H1 (cell line): ENCODE data around the gene GPR39. TPM values are rescaled to one million over a fixed set of nuclear protein-coding genes. Genes with fewer than 3 reads are reported as not detected.

ENCODE experiments used
- CTCF ChIA-PET: fragments of 300-600 bp; sonication (Branson Sonifier 250); formaldehyde crosslinking; loops from one replicate; lab custom pipeline; 2021; ENCODE audit not compliant: partially characterized antibody; lab: Charles Lee
- POLR2A ChIA-PET: fragments of 300-600 bp; sonication (Branson Sonifier 250); formaldehyde crosslinking; loops from one replicate; lab custom pipeline; 2021; ENCODE audit warnings: inconsistent platforms; ENCODE audit not compliant: partially characterized antibody; lab: Charles Lee
- DNase-seq, 2 experiments: peaks; one replicate each; pipeline versions ENCODE4 v3.0.0 to v3.0.0-alpha.2; 2010 to 2022; ENCODE audit warnings: low spot score in 2 of 2, low read depth in 1 of 2, mixed read lengths in 1 of 2
- FAIRE-seq: peaks from 2 replicates; lab custom pipeline; 2011; peaks lifted over from hg19 to GRCh38; lab: Jason Lieb, UNC
- H2AFZ ChIP-seq: 2 replicates; pipeline ENCODE4 v1.8.1; 2012; ENCODE audit warnings: low read length, inconsistent platforms
- H2AK5ac ChIP-seq: 2 replicates; pipeline ENCODE4 v1.6.1; 2013; ENCODE audit warnings: low read depth, low read length
- H2BK120ac ChIP-seq: replicated peaks from 2 replicates; pipeline ENCODE3; 2013; ENCODE audit warnings: low read depth, low read length, inconsistent platforms
- H2BK12ac ChIP-seq: 2 replicates; pipeline ENCODE4 v1.6.1; 2013; ENCODE audit warnings: low read depth, low read length
- H2BK15ac ChIP-seq: 2 replicates; pipeline ENCODE4 v1.6.1; 2013; ENCODE audit warnings: low read length
- H2BK20ac ChIP-seq: 2 replicates; pipeline ENCODE4 v1.6.1; 2013; ENCODE audit warnings: low read length
- H2BK5ac ChIP-seq: 2 replicates; pipeline ENCODE4 v1.6.1; 2013; ENCODE audit warnings: low read depth, low read length
- H3K14ac ChIP-seq: 2 replicates; pipeline ENCODE4 v1.6.1; 2013; ENCODE audit warnings: inconsistent platforms; ENCODE audit not compliant: insufficient read length
- H3K18ac ChIP-seq: 2 replicates; pipeline ENCODE4 v1.6.1; 2013; ENCODE audit warnings: low read length; ENCODE audit errors: extremely low read depth
- H3K23ac ChIP-seq: 2 replicates; pipeline ENCODE4 v1.6.1; 2013; ENCODE audit warnings: inconsistent platforms; ENCODE audit not compliant: insufficient read length
- H3K23me2 ChIP-seq: 2 replicates; pipeline ENCODE4 v1.6.1; 2013; ENCODE audit warnings: low read depth, low read length
- H3K27ac ChIP-seq: 2 replicates; pipeline ENCODE4 v1.6.1; 2011; ENCODE audit warnings: low read depth, low read length, inconsistent platforms
- H3K27me3 ChIP-seq, 4 experiments: replicated peaks in 1 of 4; 1 replicate in 1 of 4; 2 replicates in 3 of 4; pipeline versions ENCODE4 v1.6.1 to v1.8.1; 2011 to 2013; ENCODE audit warnings: low read length in 3 of 4, mild to moderate bottlenecking in 3 of 4, inconsistent platforms in 2 of 4, mixed read lengths in 2 of 4, moderate library complexity in 1 of 4; ENCODE audit not compliant: control insufficient read depth in 3 of 4, insufficient read depth in 3 of 4; ENCODE audit errors: extremely low read depth in 1 of 4
- H3K36me3 ChIP-seq, 4 experiments: 2 replicates each; pipeline versions ENCODE4 v1.6.1 to v1.8.1; 2011 to 2013; ENCODE audit warnings: mild to moderate bottlenecking in 4 of 4, low read length in 3 of 4, moderate library complexity in 2 of 4, control low read depth in 1 of 4, inconsistent platforms in 1 of 4; ENCODE audit not compliant: insufficient read depth in 4 of 4, control insufficient read depth in 2 of 4
- H3K4ac ChIP-seq: replicated peaks from 2 replicates; pipeline ENCODE3; 2013; ENCODE audit warnings: low read length, low read depth, mixed read lengths, inconsistent platforms; ENCODE audit not compliant: insufficient read length
- H3K4me1 ChIP-seq, 4 experiments: replicated peaks in 1 of 4; 1 replicate in 1 of 4; 2 replicates in 3 of 4; pipeline versions ENCODE4 v1.6.1 to v1.8.1; 2011 to 2013; ENCODE audit warnings: low read length in 3 of 4, inconsistent platforms in 2 of 4, mixed read lengths in 1 of 4; ENCODE audit not compliant: insufficient read depth in 4 of 4, control insufficient read depth in 3 of 4
- H3K4me2 ChIP-seq, 2 experiments: 2 replicates each; pipeline versions ENCODE4 v1.6.1 to v1.8.1; 2011 to 2013; ENCODE audit warnings: low read depth in 2 of 2, low read length in 2 of 2, control low read depth in 1 of 2, inconsistent platforms in 1 of 2, mild to moderate bottlenecking in 1 of 2; ENCODE audit not compliant: insufficient read depth in 1 of 2
- H3K4me3 ChIP-seq, 4 experiments: fragments of 200-600, 300-600 bp in 1 of 4; sonication (generic), shearing (Covaris generic), sonication (Bioruptor Twin) in 1 of 4; 2 replicates each; pipeline versions ENCODE4 v1.5.1 to v1.8.1; 2011 to 2016; ENCODE audit warnings: low read length in 4 of 4, low read depth in 3 of 4, control low read depth in 2 of 4, inconsistent platforms in 2 of 4, mild to moderate bottlenecking in 2 of 4, mixed read lengths in 1 of 4, moderate library complexity in 1 of 4; ENCODE audit not compliant: insufficient read depth in 2 of 4; ENCODE audit errors: extremely low read depth in 1 of 4
- H3K56ac ChIP-seq: replicated peaks from 2 replicates; pipeline ENCODE3; 2013; ENCODE audit warnings: low read depth, mild to moderate bottlenecking, mixed read lengths, low read length, inconsistent platforms; ENCODE audit not compliant: insufficient read length
- H3K79me1 ChIP-seq: 2 replicates; pipeline ENCODE4 v1.6.1; 2013; ENCODE audit warnings: low read depth, low read length, control low read depth
- H3K79me2 ChIP-seq, 2 experiments: 2 replicates each; pipeline versions ENCODE4 v1.6.1 to v1.8.1; 2012 to 2013; ENCODE audit warnings: low read length in 2 of 2, mild to moderate bottlenecking in 2 of 2, inconsistent platforms in 1 of 2; ENCODE audit not compliant: insufficient read depth in 2 of 2, control insufficient read depth in 1 of 2
- H3K9ac ChIP-seq, 4 experiments: replicated peaks in 1 of 4; 1 replicate in 1 of 4; 2 replicates in 3 of 4; pipeline versions ENCODE4 v1.6.1 to v1.8.1; 2011 to 2013; ENCODE audit warnings: low read depth in 3 of 4, low read length in 3 of 4, control low read depth in 2 of 4, mild to moderate bottlenecking in 2 of 4, moderate library complexity in 2 of 4, inconsistent platforms in 1 of 4; ENCODE audit errors: extremely low read depth in 1 of 4
- H3K9me3 ChIP-seq, 2 experiments: 2 replicates each; pipeline versions ENCODE4 v1.6.1 to v1.8.1; 2012 to 2013; ENCODE audit warnings: mild to moderate bottlenecking in 2 of 2, moderate library complexity in 2 of 2, control low read depth in 1 of 2, inconsistent platforms in 1 of 2, low read depth in 1 of 2, low read length in 1 of 2, mixed read lengths in 1 of 2; ENCODE audit not compliant: insufficient read depth in 2 of 2
- H4K20me1 ChIP-seq, 2 experiments: replicated peaks in 1 of 2; 2 replicates each; pipeline versions ENCODE3 to v1.8.1; 2011 to 2013; ENCODE audit warnings: inconsistent platforms in 2 of 2, low read length in 2 of 2, mild to moderate bottlenecking in 1 of 2; ENCODE audit not compliant: insufficient read depth in 2 of 2, control insufficient read depth in 1 of 2
- H4K5ac ChIP-seq: 2 replicates; pipeline ENCODE4 v1.6.1; 2013; ENCODE audit warnings: low read length, low read depth, mixed read lengths, inconsistent platforms; ENCODE audit not compliant: insufficient read length
- H4K8ac ChIP-seq: 2 replicates; pipeline ENCODE4 v1.8.0; 2013; ENCODE audit warnings: mild to moderate bottlenecking, moderate library complexity, low read length, inconsistent platforms; ENCODE audit not compliant: insufficient read depth; ENCODE audit errors: extremely low read depth
- H4K91ac ChIP-seq: replicated peaks from 2 replicates; pipeline ENCODE3; 2013; ENCODE audit warnings: low read length, mixed read lengths, inconsistent platforms; ENCODE audit not compliant: insufficient read length
- ATF2 ChIP-seq: IDR thresholded peaks from 2 replicates; pipeline ENCODE4 v1.6.1; 2012; ENCODE audit warnings: low read length, inconsistent platforms
- CREB1 ChIP-seq: IDR thresholded peaks from 2 replicates; pipeline ENCODE4 v1.6.1; 2012; ENCODE audit warnings: inconsistent platforms
- EP300 ChIP-seq, 2 experiments: IDR thresholded peaks; 1 replicate in 1 of 2; 2 replicates in 1 of 2; pipeline ENCODE4 v1.6.1; 2011 to 2012; ENCODE audit warnings: low read depth in 2 of 2, low read length in 2 of 2, mild to moderate bottlenecking in 2 of 2, borderline replicate concordance in 1 of 2, inconsistent platforms in 1 of 2, moderate library complexity in 1 of 2
- FOSL1 ChIP-seq: IDR thresholded peaks from 2 replicates; pipeline ENCODE4 v1.6.1; 2011; ENCODE audit warnings: mild to moderate bottlenecking, low read depth, low read length, moderate library complexity; ENCODE audit not compliant: insufficient read depth
- JUND ChIP-seq: IDR thresholded peaks from 2 replicates; pipeline ENCODE4 v1.6.1; 2011; ENCODE audit warnings: mild to moderate bottlenecking, improper control_type of control experiment, low read length
- KDM1A ChIP-seq: fragments of 200-600, 300-600 bp; sonication (generic); IDR thresholded peaks from 2 replicates; pipeline ENCODE4 v1.7.1; 2016; ENCODE audit warnings: mild to moderate bottlenecking, low read length, borderline replicate concordance
- KDM4A ChIP-seq: IDR thresholded peaks from one replicate; pipeline ENCODE4 v1.7.1; 2012; ENCODE audit warnings: low read depth, mild to moderate bottlenecking, moderate library complexity, low read length, inconsistent platforms; ENCODE audit not compliant: severe bottlenecking
- RFX5 ChIP-seq: IDR thresholded peaks from 2 replicates; pipeline ENCODE4 v1.6.1; 2011; ENCODE audit warnings: low read depth, low read length, improper control_type of control experiment, borderline replicate concordance
- WGBS, 2 experiments: shearing (Covaris generic) in 1 of 2; methylation state at CpG; one replicate each; pipeline versions ENCODE4 v1.1.6 to v1.1.7; 2013 to 2015; ENCODE audit warnings: low lambda C conversion rate in 2 of 2, mixed read lengths in 2 of 2, inconsistent platforms in 1 of 2, low coverage in 1 of 2, missing lambda C conversion rate in 1 of 2; ENCODE audit not compliant: insufficient replicate concordance in 2 of 2, insufficient coverage in 1 of 2, insufficient read length in 1 of 2; ENCODE audit errors: extremely low coverage in 1 of 2, missing lambda C conversion rate in 1 of 2; 5-methylcytosine and 5-hydroxymethylcytosine counted together
- polyA plus RNA-seq, 7 experiments: library from polyadenylated mRNA; depleted of rRNA in 3 of 7; stranded (reverse) in 5 of 7; unstranded in 2 of 7; fragments of >200 nt in 5 of 7; fragments of 200-250 nt in 2 of 7; gene quantifications; 1 replicate in 5 of 7; 2 replicates in 1 of 7; 4 replicates in 1 of 7; pipeline versions ENCODE4 v1.2.1 to v1.2.3, GENCODE V29; 2011 to 2013; ENCODE audit warnings: missing spikeins in 2 of 7, mixed read lengths in 2 of 7
- total RNA-seq: library from RNA; stranded (reverse); fragmentation: NEBNext Ultra II Directional; extraction: Animal tissue kit (Norgen Biotek cat#: 25700); gene quantifications from 2 replicates; pipeline ENCODE4 v1.2.1, GENCODE V29; 2021

GPR39 gene
- total and polyA plus RNA-seq, 2 of the 8 experiments (the other 6 are each of a cell fraction or from before 2014, with no cell fraction given): 0.63 to 2.7 TPM

- H3K36me3 ChIP-seq: no peaks in the 10 kb centered on the region
- peak in 1 of 2 experiments; percentile 22 for DNase-seq
- H4K91ac ChIP-seq: no peak overlapping the region
- H4K8ac ChIP-seq: no peak overlapping the region
- 82% methylated on average over 1 of the region's 1 CpG; no CpG with 5 or more reads in 1 of the 2 experiments for WGBS, 2 experiments
- no peaks in the 10 kb centered on the region for H4K20me1 ChIP-seq
- no peak overlapping the region for H2AFZ ChIP-seq
- no peak overlapping the region for H3K23ac ChIP-seq
- no peaks in the 10 kb centered on the region for H3K9me3 ChIP-seq
- H4K5ac ChIP-seq: no peak overlapping the region
- no peak overlapping the region for H3K27ac ChIP-seq
- H3K79me1 ChIP-seq: no peaks in the 10 kb centered on the region
- H3K4me2 ChIP-seq: no peak overlapping the region
- POLR2A ChIA-PET: no interaction called here
- H2BK5ac ChIP-seq: no peak overlapping the region
- no peak overlapping the region for H3K14ac ChIP-seq
- no peak overlapping the region; the same call in 1 of the 2 replicates for H2BK20ac ChIP-seq
- no peaks in the 10 kb centered on the region for H3K23me2 ChIP-seq
- H2AK5ac ChIP-seq: no peak overlapping the region
- no peaks in the 10 kb centered on the region for H3K79me2 ChIP-seq
- H3K9ac ChIP-seq: no peak overlapping the region
- no peak overlapping the region for H3K4ac ChIP-seq
- no peaks in the 10 kb centered on the region for H3K27me3 ChIP-seq
- CTCF ChIA-PET: interaction anchor here (1.0 to 1.1 kb wide), 2 partner anchors 41 to 140 kb away, joined by 3 read pairs; no protein-coding TSS in a partner anchor
- H3K56ac ChIP-seq: no peak overlapping the region
- H2BK12ac ChIP-seq: no peak overlapping the region
- H3K4me3 ChIP-seq: no peak overlapping the region
- TF ChIP-seq RFX5 (no peak), CREB1 (no peak), KDM4A (no peak), KDM1A (no peak), EP300 (IDR thresholded peaks at IDR 0.05; ENCODE audit: borderline replicate concordance in 1 of 2, low read depth in 2 of 2, low read length in 2 of 2) (no peak), JUND (no peak), ATF2 (no peak), FOSL1 (no peak)
- TF ChIP-seq, all 59 proteins: peak for 0
- H3K18ac ChIP-seq: no peak overlapping the region
- H3K4me1 ChIP-seq: peaks cover 0 to 13% (median 2%) of the 10 kb centered on the region in 4 experiments; a peak in 3 of 7 replicates
- FAIRE-seq: no peak
- no peak overlapping the region for H2BK15ac ChIP-seq
- H2BK120ac ChIP-seq: no peak overlapping the region
Observed at GRCh38 chr2:132588576-132588975, 172.0 kb downstream of the GPR39 start.
